SJCRH30 (cell line): ENCODE measurements around the gene ZC3H7B. TPM values are rescaled to one million over a fixed set of nuclear protein-coding genes. Genes with fewer than 3 reads are reported as not detected.

Experiments used
- DNase-seq, 2 experiments: peaks; one replicate each; pipeline ENCODE4 v3.0.0-alpha.2; 2015 to 2020
- H3K27ac ChIP-seq: fragments of 250-450 bp; sonication (Bioruptor Pico); 2 replicates; pipeline ENCODE4 v1.5.1; 2020; ENCODE audit warnings: mild to moderate bottlenecking, moderate library complexity
- H3K27me3 ChIP-seq: fragments of 250-450 bp; sonication (Bioruptor Pico); 2 replicates; pipeline ENCODE4 v1.5.1; 2020; ENCODE audit warnings: mild to moderate bottlenecking, moderate library complexity
- H3K36me3 ChIP-seq: fragments of 250-450 bp; sonication (Bioruptor Pico); 2 replicates; pipeline ENCODE4 v1.5.1; 2020; ENCODE audit warnings: mild to moderate bottlenecking, moderate library complexity
- H3K4me1 ChIP-seq: fragments of 250-450 bp; sonication (Bioruptor Pico); 2 replicates; pipeline ENCODE4 v1.5.1; 2020; ENCODE audit warnings: mild to moderate bottlenecking, moderate library complexity
- H3K4me3 ChIP-seq: fragments of 250-450 bp; sonication (Bioruptor Pico); 2 replicates; pipeline ENCODE4 v1.5.1; 2020; ENCODE audit warnings: mild to moderate bottlenecking, moderate library complexity
- H3K9me3 ChIP-seq: fragments of 250-450 bp; sonication (Bioruptor Pico); replicated peaks from 2 replicates; pipeline ENCODE4 v1.5.1; 2020; ENCODE audit warnings: mild to moderate bottlenecking, moderate library complexity
- total RNA-seq: library from RNA; depleted of rRNA; stranded (reverse); fragments of >200 nt; shearing (Covaris generic); gene quantifications from 2 replicates; pipeline ENCODE4 v1.2.3, GENCODE V29; 2014

The ZC3H7B gene
- total RNA-seq, 1 experiment from 2014 or later: 27.7 TPM

DNA sequence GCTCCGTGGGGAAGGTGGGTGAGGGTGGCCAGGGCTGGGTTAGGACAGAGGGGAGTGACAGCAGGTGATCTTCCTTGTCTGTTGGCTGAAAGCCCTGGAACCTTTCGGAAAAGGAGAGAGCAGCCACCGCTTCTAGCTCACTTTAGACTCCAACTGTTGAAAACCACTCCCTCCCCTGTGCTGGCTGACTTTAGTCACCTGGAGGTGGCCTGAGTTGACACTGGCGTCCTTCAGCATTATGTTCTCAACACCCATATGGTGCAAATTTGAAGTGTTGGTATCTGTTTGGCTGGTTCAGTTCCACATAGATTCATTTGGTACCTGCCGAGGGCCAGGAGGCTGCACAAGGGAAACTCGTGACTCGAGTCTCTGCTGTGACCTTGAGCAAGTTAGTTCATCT, 28.8 kb downstream of the ZC3H7B start:
- no peak for DNase-seq
- Histone ChIP-seq H3K4me3 (no peak overlapping the region), H3K4me1 (no peaks in the 10 kb centered on the region), H3K27me3 (no peaks in the 10 kb centered on the region), H3K27ac (no peak overlapping the region), H3K36me3 (peaks cover 3% of the 10 kb centered on the region; the same call in 1 of the 2 replicates), H3K9me3 (no peaks in the 10 kb centered on the region)

DNA sequence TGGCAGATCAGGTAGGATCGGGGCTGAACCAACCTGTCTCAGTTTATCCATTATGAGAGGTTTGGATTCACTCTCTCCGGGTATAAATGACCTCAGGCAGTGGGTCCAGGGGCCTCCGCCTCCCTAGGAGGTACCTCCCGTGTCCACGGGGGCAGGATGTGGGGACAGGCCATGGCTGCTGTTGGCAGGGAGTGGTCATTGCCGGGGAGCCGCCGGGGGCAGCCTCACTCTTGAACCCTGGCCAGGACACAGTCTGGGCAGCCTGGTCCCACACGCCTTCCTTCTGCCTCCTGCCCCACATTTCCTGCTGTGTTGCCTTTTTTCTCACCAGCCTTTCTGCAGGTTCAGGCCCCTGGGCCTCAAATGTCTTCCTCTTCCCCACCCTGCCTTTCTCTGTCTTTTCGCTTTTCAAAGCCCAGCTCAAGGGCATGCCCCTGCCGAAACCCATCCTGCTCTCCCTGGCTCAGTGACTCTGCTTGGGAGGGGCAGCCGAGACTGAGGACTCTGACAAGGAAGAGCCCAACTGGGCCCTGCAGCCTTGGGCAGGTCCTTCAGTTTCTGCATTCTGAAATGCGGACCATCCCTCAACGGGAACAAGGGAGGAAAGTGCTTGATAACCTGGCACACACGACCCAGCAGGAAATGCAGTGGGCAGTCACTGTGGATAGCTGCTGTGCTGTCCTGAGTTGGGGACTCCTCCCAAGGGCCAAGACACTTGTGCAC, 31.1 kb downstream of the ZC3H7B start:
- Histone ChIP-seq H3K27me3 (no peaks in the 10 kb centered on the region), H3K4me1 (no peaks in the 10 kb centered on the region), H3K4me3 (no peak overlapping the region), H3K27ac (no peak overlapping the region), H3K9me3 (no peaks in the 10 kb centered on the region), H3K36me3 (peaks cover 2% of the 10 kb centered on the region; the same call in 1 of the 2 replicates)
- no peak for DNase-seq

DNA sequence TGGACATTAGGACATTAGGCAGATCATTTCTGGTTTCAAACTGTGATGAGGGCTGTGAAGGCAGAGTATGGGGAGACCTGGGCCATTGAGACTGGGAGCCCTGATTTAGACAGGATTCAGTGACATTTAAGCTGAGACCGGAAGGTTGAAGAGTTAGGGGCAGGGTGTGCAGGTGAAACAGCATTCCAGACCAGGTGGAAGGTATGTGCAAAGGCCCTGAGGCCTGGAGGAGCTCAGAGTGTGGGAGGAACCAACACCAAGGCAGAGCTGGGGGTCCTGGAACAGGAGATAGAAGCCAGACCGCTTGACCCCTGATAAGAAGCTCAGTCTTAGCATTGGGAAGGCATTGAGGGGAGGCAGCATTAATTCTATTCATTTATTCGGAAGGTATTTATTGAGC, 32.5 kb downstream of the ZC3H7B start:
- Histone ChIP-seq H3K27ac (no peak overlapping the region), H3K9me3 (no peaks in the 10 kb centered on the region), H3K4me3 (no peak overlapping the region), H3K4me1 (no peaks in the 10 kb centered on the region), H3K27me3 (no peaks in the 10 kb centered on the region), H3K36me3 (no peaks in the 10 kb centered on the region; the same call in 1 of the 2 replicates)
- DNase-seq: no peak

DNA sequence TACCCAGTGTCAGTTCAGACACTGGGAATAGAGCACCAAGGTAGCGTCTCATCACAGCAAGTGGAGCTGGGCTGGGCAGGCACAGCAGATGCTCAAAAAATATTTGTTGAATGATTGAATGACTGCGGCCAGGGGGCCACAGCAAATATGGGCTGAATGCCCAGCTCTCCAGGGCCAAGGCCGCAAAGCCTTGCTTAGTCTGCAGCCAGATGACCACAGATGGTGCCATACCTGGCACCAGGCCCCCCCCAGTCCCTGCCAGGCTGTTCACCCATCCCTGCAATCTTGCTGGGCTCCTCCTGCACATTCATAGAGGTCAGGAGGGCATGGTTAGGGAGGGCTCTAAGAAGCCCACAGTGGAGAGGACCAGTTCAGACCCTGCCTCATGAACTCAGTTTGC, 32.9 kb downstream of the ZC3H7B start:
- Histone ChIP-seq H3K27me3 (no peaks in the 10 kb centered on the region), H3K4me3 (no peak overlapping the region), H3K27ac (no peak overlapping the region), H3K4me1 (no peaks in the 10 kb centered on the region), H3K9me3 (no peaks in the 10 kb centered on the region), H3K36me3 (no peaks in the 10 kb centered on the region; the same call in 1 of the 2 replicates)
- DNase-seq: no peak

DNA sequence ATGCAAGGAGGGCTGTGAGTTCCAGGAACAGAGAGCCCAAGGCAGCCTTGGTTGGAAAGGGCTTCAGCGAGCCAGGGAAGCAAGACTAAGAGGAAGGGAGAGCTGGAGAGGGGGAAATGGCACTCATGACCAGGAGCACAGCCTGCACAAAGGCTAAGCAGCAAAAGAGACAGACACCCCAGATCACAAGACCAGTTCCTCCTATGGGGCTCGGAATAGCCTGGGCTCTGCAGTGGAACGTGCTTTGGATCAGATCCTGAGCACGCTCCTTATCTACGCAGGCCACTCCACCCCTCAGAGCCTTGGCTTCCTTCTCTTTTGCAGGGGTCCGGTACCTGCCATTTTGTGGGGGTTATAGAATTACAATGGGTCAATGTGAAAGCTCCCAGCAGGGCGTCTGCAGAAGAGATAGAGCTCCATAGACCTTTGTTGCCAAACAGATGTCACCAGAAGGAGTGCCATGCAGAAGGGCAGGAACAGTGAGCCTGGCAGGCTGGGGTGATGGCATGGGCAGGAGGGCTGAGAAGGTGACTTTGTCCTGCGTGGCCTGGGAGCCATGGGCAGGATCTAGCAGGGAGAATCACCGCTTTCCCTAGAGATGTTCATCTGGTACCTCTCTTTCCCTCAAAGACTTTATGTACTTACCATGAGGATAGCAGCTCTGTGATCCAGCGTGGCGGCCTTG, 33.8 kb downstream of the ZC3H7B start:
- no peak overlapping the region for H3K27ac ChIP-seq
- DNase-seq: no peak
- no peaks in the 10 kb centered on the region for H3K27me3 ChIP-seq
- H3K9me3 ChIP-seq: no peaks in the 10 kb centered on the region
- H3K4me1 ChIP-seq: no peaks in the 10 kb centered on the region
- no peaks in the 10 kb centered on the region; the same call in 1 of the 2 replicates for H3K36me3 ChIP-seq
- no peak overlapping the region for H3K4me3 ChIP-seq

DNA sequence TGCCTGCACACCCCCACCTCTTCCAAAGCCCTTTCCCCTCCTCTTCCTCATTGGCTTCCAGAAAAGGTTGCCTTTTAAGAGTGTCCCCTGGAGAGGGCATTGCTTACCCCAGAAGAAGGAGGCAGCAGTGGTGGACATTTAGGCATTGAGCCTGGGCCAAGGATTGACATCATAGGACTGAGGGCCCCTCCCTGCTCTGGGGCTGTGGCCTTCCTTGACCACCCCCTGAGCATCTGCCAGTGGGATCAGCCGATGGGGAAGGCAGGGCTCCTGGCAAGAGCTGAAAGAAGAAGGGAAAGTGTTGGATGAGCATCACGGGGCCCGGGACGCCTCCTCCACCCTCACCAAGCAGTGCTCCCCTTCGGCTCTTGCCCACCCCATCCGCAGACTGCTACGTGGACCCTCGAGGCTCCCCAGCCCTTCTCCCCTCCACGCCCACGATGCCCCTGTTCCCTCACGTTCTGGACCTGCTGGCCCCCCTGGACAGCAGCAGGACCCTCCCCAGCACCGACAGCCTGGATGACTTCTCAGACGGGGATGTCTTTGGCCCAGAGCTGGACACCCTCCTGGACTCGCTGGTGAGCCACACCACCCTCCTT, 37.4 kb downstream of the ZC3H7B start:
- Histone ChIP-seq H3K9me3 (no peaks in the 10 kb centered on the region), H3K4me1 (no peaks in the 10 kb centered on the region), H3K27me3 (no peaks in the 10 kb centered on the region), H3K36me3 (no peaks in the 10 kb centered on the region; the same call in 1 of the 2 replicates), H3K27ac (no peak overlapping the region), H3K4me3 (no peak overlapping the region)
- DNase-seq: no peak

DNA sequence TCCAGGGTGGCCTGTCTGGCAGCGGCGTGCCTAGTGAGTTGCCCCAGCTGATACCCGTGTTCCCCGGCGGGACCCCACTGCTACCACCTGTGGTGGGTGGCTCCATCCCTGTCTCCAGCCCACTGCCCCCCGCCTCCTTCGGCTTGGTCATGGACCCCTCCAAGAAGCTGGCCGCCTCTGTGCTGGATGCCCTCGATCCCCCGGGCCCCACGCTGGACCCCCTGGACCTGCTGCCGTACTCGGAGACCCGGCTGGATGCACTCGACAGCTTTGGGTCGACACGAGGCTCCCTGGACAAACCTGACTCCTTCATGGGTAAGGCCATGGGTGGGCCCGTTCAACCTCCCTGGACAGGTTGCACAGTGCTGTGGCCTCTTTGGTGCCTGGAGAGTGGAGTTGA, 38.5 kb downstream of the ZC3H7B start:
- no peaks in the 10 kb centered on the region for H3K4me1 ChIP-seq
- no peak overlapping the region for H3K4me3 ChIP-seq
- H3K27me3 ChIP-seq: no peaks in the 10 kb centered on the region
- no peak overlapping the region for H3K27ac ChIP-seq
- no peak for DNase-seq
- H3K9me3 ChIP-seq: no peaks in the 10 kb centered on the region
- no peaks in the 10 kb centered on the region; the same call in 1 of the 2 replicates for H3K36me3 ChIP-seq

DNA sequence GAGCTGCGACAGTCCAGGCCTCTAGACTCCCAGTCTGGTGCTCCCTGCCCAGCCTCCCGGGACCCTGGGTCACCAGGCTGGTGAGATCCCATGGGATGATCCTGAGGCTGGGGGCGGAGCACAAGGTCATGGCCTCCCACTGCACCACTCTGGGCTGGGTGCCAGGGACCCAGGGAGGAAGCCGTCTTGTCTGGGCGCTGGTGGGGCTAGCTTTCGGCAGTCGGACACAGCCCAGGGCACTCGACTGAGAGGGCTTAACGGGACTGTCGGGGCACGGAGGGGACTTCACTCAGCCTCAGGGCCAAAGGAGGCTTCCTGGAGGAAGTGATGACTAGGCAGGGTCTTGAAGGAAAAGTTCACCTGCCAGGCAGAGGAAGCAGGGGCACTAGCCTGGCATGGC, 39.0 kb downstream of the ZC3H7B start:
- Histone ChIP-seq H3K27me3 (no peaks in the 10 kb centered on the region), H3K4me1 (no peaks in the 10 kb centered on the region), H3K4me3 (no peak overlapping the region), H3K36me3 (no peaks in the 10 kb centered on the region; the same call in 1 of the 2 replicates), H3K27ac (no peak overlapping the region), H3K9me3 (no peaks in the 10 kb centered on the region)
- DNase-seq: peak in 1 of 2 experiments; percentile 13

DNA sequence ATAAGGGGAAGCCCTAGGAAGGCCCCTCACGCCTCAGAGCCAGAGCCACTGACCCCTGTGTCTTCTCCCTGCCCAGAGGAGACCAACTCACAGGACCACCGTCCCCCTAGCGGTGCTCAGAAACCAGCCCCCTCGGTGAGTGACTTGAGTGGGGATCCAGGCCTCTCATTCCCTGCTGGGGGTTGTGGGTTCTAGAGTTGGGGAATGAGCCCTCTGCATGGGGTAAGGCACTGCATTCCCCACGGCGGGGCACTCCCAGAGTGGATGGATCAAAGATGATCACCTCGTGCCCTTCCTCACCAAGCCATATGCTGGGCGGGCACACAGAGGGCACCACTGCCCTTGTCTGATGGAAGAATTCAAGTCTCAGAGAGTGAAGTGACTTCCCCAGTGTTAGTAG, 39.7 kb downstream of the ZC3H7B start:
- H3K4me3 ChIP-seq: no peak overlapping the region
- no peaks in the 10 kb centered on the region; the same call in 1 of the 2 replicates for H3K36me3 ChIP-seq
- no peaks in the 10 kb centered on the region for H3K27me3 ChIP-seq
- DNase-seq: no peak
- no peaks in the 10 kb centered on the region for H3K4me1 ChIP-seq
- H3K27ac ChIP-seq: no peak overlapping the region
- H3K9me3 ChIP-seq: no peaks in the 10 kb centered on the region

DNA sequence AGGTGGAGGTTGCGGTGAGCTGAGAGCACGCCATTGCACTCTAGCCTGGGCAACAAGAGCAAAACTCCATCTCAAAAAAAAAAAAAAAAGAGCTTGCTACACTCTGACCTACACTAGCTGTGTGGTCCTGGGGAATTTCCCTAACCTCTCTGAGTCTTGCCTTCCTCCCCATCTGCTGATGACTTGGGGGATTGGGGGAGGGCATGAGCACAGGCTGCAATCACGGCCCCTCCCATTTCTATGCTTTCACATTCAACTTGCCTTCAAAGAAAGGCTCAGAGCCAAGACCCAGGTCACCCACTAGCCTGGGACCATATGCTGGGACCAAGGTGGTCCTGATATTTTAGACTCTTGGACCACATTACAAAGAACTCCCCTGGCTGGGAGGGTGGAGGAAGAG, 40.7 kb downstream of the ZC3H7B start:
- DNase-seq: no peak
- H3K36me3 ChIP-seq: no peaks in the 10 kb centered on the region; the same call in 1 of the 2 replicates

DNA sequence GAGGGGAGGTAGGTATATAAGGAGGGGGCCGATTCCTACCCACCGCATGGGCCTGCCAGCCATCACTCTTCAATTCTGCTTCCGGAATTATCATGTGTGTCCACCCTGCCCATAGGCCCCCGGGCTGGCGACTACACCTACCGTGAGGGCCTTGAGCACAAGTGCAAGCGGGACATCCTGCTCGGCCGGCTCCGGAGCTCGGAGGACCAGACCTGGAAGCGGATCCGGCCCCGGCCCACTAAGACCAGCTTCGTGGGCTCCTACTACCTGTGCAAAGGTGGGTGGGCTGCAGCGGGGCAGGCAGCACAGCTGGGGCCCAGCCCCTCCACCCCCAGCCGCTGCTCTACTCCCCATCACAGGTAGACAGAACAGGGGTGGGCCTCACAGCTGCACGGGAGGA, 42.0 kb downstream of the ZC3H7B start:
- Histone ChIP-seq H3K27me3 (no peaks in the 10 kb centered on the region), H3K4me1 (no peaks in the 10 kb centered on the region), H3K9me3 (no peaks in the 10 kb centered on the region), H3K4me3 (no peak overlapping the region), H3K27ac (no peak overlapping the region), H3K36me3 (peaks cover 2% of the 10 kb centered on the region; the same call in 1 of the 2 replicates)
- DNase-seq: no peak

More for the DNA sequence above, 40.7 kb downstream of the ZC3H7B start:
- H3K4me3 ChIP-seq: no peak overlapping the region
- no peaks in the 10 kb centered on the region for H3K27me3 ChIP-seq
- H3K27ac ChIP-seq: no peak overlapping the region
- H3K9me3 ChIP-seq: no peaks in the 10 kb centered on the region
- no peaks in the 10 kb centered on the region for H3K4me1 ChIP-seq

DNA sequence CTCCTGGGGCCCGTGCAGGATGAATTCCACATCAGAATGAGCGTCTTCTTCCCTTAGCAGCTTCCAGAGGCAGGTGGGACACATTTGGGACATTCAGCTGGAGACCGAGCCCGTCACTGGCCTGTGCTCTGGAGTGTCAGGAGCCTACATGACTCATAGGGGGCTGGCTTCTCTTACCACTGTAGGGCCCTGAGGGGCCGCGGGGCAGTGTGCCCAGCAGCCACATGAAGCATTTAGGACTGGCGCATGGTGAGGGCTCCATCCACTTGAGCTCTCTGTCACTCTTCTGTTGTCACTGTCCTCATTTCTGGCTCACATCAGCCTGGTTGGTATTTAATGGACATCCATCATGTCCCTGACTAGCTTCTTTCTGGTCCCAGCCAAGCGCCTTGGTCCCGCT, 42.4 kb downstream of the ZC3H7B start:
- peaks cover 2% of the 10 kb centered on the region; the same call in 1 of the 2 replicates for H3K36me3 ChIP-seq

DNA sequence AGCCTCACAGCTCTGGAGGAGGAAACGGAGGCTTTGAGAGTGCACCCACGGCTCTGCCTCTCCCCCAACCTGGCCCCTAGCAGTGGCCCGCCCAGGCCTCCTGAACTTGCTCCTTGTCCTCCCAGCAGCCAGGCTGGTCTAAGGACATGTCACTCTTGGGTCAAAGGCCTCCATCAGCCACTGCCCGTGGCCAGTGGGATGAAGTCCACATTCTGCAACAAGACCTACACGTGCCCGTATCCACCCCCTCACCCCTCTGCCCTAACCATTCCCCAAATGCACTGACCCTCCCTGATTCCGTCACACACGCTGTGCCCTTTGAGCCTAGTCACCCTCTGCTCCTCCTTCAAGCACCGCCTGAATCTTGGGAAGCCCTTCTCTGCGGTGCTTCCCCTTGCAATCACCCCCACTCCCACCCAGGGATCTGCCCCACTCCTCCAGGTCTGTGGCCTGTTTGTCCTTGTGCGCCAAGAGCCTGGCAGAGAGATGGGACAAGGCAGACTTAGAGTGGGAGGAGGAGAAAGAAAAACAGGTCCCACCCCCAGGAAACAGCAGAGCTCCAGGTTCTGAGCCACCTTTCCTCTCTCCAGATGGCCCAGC, 43.0 kb downstream of the ZC3H7B start:
- Histone ChIP-seq H3K4me1 (no peaks in the 10 kb centered on the region), H3K27ac (no peak overlapping the region), H3K9me3 (no peaks in the 10 kb centered on the region), H3K36me3 (peaks cover 2% of the 10 kb centered on the region; the same call in 1 of the 2 replicates), H3K4me3 (no peak overlapping the region), H3K27me3 (no peaks in the 10 kb centered on the region)
- DNase-seq: no peak

More for the DNA sequence above, 42.4 kb downstream of the ZC3H7B start:
- Histone ChIP-seq H3K9me3 (no peaks in the 10 kb centered on the region), H3K4me1 (no peaks in the 10 kb centered on the region), H3K27ac (no peak overlapping the region), H3K27me3 (no peaks in the 10 kb centered on the region), H3K4me3 (no peak overlapping the region)
- no peak for DNase-seq

DNA sequence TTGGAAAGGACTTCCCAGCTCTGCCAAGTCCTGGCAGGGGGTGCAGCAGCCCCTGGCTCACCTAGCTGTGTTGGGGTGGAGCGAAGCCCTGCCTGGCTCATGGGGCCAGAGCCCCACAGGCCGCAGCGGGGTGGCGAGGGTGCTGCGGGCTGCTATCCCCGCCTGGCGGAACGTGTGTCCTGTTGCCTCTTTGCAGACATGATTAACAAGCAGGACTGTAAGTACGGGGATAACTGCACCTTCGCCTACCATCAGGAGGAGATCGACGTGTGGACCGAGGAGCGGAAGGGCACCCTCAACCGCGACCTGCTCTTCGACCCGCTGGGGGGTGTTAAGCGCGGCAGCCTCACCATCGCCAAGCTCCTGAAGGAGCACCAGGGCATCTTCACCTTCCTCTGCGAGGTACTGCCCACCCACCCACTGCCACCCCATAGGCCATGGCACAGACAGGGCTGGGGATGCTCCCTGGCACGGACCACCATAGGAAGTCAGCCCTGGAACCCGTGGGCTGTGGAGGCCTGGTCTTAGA, 44.5 kb downstream of the ZC3H7B start:
- no peaks in the 10 kb centered on the region for H3K4me1 ChIP-seq
- no peak for DNase-seq
- no peaks in the 10 kb centered on the region for H3K27me3 ChIP-seq
- H3K9me3 ChIP-seq: no peaks in the 10 kb centered on the region
- H3K27ac ChIP-seq: no peak overlapping the region
- H3K36me3 ChIP-seq: peaks cover 2% of the 10 kb centered on the region; the same call in 1 of the 2 replicates
- no peak overlapping the region for H3K4me3 ChIP-seq
